ENCODE data around the gene KRT81. TPM values are rescaled to one million over a fixed set of nuclear protein-coding genes. Genes with fewer than 3 reads are reported as not detected.
"Not testable (repeated sequence)": the region's sequence is repeated elsewhere in the genome, so short reads cannot be mapped to it uniquely, and the experiment has no call there.

Gene KRT81
- total RNA-seq, 1 donor from 2014 or later, result not detected

- H3K9me3 ChIP-seq; ATAC-seq; H3K36me3 ChIP-seq; DNase-seq; H3K27me3 ChIP-seq; H3K4me3 ChIP-seq; H3K27ac ChIP-seq; H3K4me1 ChIP-seq; intact Hi-C loops (cut with DNase I): not testable (repeated sequence)
- TF ChIP-seq, protein P1, sequence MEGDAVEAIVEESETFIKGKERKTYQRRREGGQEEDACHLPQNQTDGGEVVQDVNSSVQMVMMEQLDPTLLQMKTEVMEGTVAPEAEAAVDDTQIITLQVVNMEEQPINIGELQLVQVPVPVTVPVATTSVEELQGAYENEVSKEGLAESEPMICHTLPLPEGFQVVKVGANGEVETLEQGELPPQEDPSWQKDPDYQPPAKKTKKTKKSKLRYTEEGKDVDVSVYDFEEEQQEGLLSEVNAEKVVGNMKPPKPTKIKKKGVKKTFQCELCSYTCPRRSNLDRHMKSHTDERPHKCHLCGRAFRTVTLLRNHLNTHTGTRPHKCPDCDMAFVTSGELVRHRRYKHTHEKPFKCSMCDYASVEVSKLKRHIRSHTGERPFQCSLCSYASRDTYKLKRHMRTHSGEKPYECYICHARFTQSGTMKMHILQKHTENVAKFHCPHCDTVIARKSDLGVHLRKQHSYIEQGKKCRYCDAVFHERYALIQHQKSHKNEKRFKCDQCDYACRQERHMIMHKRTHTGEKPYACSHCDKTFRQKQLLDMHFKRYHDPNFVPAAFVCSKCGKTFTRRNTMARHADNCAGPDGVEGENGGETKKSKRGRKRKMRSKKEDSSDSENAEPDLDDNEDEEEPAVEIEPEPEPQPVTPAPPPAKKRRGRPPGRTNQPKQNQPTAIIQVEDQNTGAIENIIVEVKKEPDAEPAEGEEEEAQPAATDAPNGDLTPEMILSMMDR (IDR thresholded peaks at IDR 0.05), result peak; percentile 17
Observed at GRCh38 chr12:52286857-52287785, 4.2 kb downstream of the KRT81 start.

GRCh38 chr12:52285851-52286530 is 5.3 kb downstream of the KRT81 start:
- H3K4me3 ChIP-seq, result no peak overlapping the region
- ATAC-seq, result no peak
- no peak overlapping the region for H3K27ac ChIP-seq
- peaks cover 9% of the 10 kb centered on the region for H3K4me1 ChIP-seq
- H3K36me3 ChIP-seq, result no peaks in the 10 kb centered on the region
- H3K27me3 ChIP-seq, result no peaks in the 10 kb centered on the region
- no peak for DNase-seq
- intact Hi-C loops (cut with DNase I), result no loop called here
- TF ChIP-seq, protein P1 (IDR thresholded peaks at IDR 0.05), result no peak
- no peaks in the 10 kb centered on the region for H3K9me3 ChIP-seq

- Histone ChIP-seq H3K9me3 (no peaks in the 10 kb centered on the region), H3K36me3 (no peaks in the 10 kb centered on the region), H3K27me3 (no peaks in the 10 kb centered on the region), H3K4me1 (peaks cover 16% of the 10 kb centered on the region), H3K27ac (no peak overlapping the region), H3K4me3 (no peak overlapping the region)
- ATAC-seq, result no peak
- intact Hi-C loops (cut with DNase I), result no loop called here
- no peak for DNase-seq
- TF ChIP-seq, protein P1 (IDR thresholded peaks at IDR 0.05), result no peak
Observed at GRCh38 chr12:52285172-52285745, 6.1 kb downstream of the KRT81 start.

- H3K9me3 ChIP-seq, result no peaks in the 10 kb centered on the region
- no peak for ATAC-seq
- no peaks in the 10 kb centered on the region for H3K27me3 ChIP-seq
- no peaks in the 10 kb centered on the region for H3K36me3 ChIP-seq
- intact Hi-C loops (cut with DNase I), result no loop called here
- H3K27ac ChIP-seq, result no peak overlapping the region
- peaks cover 22% of the 10 kb centered on the region for H3K4me1 ChIP-seq
- TF ChIP-seq, protein P1 (IDR thresholded peaks at IDR 0.05), result no peak
- H3K4me3 ChIP-seq, result no peak overlapping the region
- no peak for DNase-seq
Observed at GRCh38 chr12:52284562-52285171, 6.7 kb downstream of the KRT81 start.

GRCh38 chr12:52280796-52281560 is 10.4 kb downstream of the KRT81 start:
- intact Hi-C loops (cut with DNase I), result no loop called here
- no peaks in the 10 kb centered on the region for H3K36me3 ChIP-seq
- H3K9me3 ChIP-seq, result no peaks in the 10 kb centered on the region
- H3K27me3 ChIP-seq, result no peaks in the 10 kb centered on the region
- peaks cover 34% of the 10 kb centered on the region for H3K4me1 ChIP-seq
- DNase-seq, result peak; percentile 82
- TF ChIP-seq, protein P1 (IDR thresholded peaks at IDR 0.05), result no peak
- no peak overlapping the region for H3K4me3 ChIP-seq
- H3K27ac ChIP-seq, result peak overlapping the region; percentile 80
- ATAC-seq, result peak; percentile 58
